PC-9 (cell line): ENCODE results near the gene TTC28.
"Not testable (repeated sequence)": the region's sequence is repeated elsewhere in the genome, so short reads cannot be mapped to it uniquely, and the experiment has no call there.

Source experiments
- CTCF ChIP-seq: fragments of 200-600 bp; sonication (generic); conservative IDR thresholded peaks from 2 replicates; pipeline ENCODE4 v1.6.1; 2017; ENCODE audit warnings: mixed run types, antibody characterized with exemption, mild to moderate bottlenecking, moderate library complexity
- EZH2 ChIP-seq: fragments of 200-600 bp; sonication (generic); IDR thresholded peaks from 2 replicates; pipeline ENCODE4 v1.8.0; 2017; ENCODE audit warnings: antibody characterized with exemption, low read depth

- TF ChIP-seq CTCF, EZH2: not testable (repeated sequence)
Observed at GRCh38 chr22:28060594-28060993, 619.0 kb downstream of the TTC28 start.
